Activated naive CD8-positive, alpha-beta T cell treated with anti-CD3 and anti-CD28 coated beads, Interleukin-2, amount 10 ng/mL, durations not matched to agents 7 days and 5 days (primary cell): Measurements from ENCODE around the gene MS4A6E. TPM values are rescaled to one million over a fixed set of nuclear protein-coding genes. Genes with fewer than 3 reads are reported as not detected.

ENCODE experiments used
- ATAC-seq: fragments of 150-1000 bp; cut with Tn5 transposase; one replicate; pipeline ENCODE4 v1.10.0; 2021; ENCODE audit warnings: low read depth, moderate library complexity
- POLR2A ChIA-PET: fragments of 350-600 bp; sonication (Branson Sonifier 250); formaldehyde crosslinking; loops from one replicate; lab custom pipeline; 2021; ENCODE audit warnings: antibody characterized with exemption; lab: Charles Lee
- DNase-seq: peaks from one replicate; pipeline ENCODE4 v3.0.0; 2021
- H3K27ac Mint-ChIP-seq: one replicate; pipeline ENCODE4 v1.8.0; 2022; ENCODE audit warnings: mild to moderate bottlenecking, mixed read lengths
- H3K27me3 Mint-ChIP-seq: one replicate; pipeline ENCODE4 v1.8.0; 2022; ENCODE audit warnings: mild to moderate bottlenecking, moderate library complexity, mixed read lengths
- H3K36me3 Mint-ChIP-seq: one replicate; pipeline ENCODE4 v1.8.0; 2021; ENCODE audit warnings: mild to moderate bottlenecking, mixed read lengths
- H3K4me1 Mint-ChIP-seq: one replicate; pipeline ENCODE4 v1.8.0; 2021; ENCODE audit warnings: mixed read lengths
- H3K4me3 Mint-ChIP-seq: one replicate; pipeline ENCODE4 v1.8.0; 2022; ENCODE audit warnings: mild to moderate bottlenecking, moderate library complexity, mixed read lengths
- H3K9me3 Mint-ChIP-seq: one replicate; pipeline ENCODE4 v1.8.0; 2021; ENCODE audit warnings: mixed read lengths
- total RNA-seq, 2 experiments: library from RNA; stranded (reverse); gene quantifications; one replicate each; pipeline ENCODE4 v1.2.3, GENCODE V29; 2021

Gene MS4A6E
- total RNA-seq, 2 experiments from 2014 or later, result not detected

DNA sequence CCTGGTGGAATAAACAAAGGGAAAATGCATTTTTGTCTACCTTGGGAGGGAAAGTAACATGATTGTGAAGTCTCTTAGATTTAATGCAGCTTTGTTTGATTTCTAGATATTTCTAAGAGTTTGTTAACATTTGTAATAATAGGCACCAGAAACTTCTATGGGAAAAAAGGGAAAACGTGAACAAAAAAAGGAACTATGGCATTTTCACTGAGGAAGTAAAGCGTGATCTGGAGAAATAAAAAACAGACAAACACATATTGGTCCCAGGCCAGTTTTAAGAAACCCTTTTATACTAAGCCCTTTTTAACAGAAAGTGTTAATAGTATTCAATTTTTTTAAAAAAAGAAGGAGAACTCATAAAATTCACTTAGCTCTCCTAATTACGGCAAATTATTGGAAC, 44.3 kb downstream of the MS4A6E start:
- Mint-ChIP-seq H3K36me3 (no peaks in the 10 kb centered on the region), H3K27ac (no peak overlapping the region), H3K4me1 (no peaks in the 10 kb centered on the region), H3K4me3 (no peak overlapping the region), H3K27me3 (peaks cover 11% of the 10 kb centered on the region), H3K9me3 (no peaks in the 10 kb centered on the region)
- DNase-seq (no peak), ATAC-seq (no peak)
- POLR2A ChIA-PET, result no interaction called here

DNA sequence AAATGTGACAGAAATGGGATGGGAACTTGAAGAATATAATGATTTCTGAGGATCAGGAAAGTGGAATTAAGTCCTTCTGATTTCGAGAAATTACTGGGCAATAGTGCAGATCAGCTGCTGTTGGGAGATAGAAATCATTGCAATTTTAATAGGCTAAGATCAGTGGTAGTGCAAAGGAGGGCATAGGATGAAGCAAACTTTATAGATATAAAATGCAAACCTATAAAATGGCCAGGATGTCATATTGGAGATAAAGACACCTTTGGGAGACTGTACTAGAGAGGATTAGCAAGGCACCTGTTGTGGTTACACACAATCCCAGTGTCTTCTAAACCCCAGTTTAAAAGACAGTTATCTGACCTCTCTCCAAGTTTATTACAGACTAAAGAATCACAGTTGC, 44.8 kb downstream of the MS4A6E start:
- no peaks in the 10 kb centered on the region for H3K9me3 Mint-ChIP-seq
- no peak overlapping the region for H3K27ac Mint-ChIP-seq
- POLR2A ChIA-PET, result no interaction called here
- H3K4me1 Mint-ChIP-seq, result no peaks in the 10 kb centered on the region
- DNase-seq (no peak), ATAC-seq (no peak)
- H3K27me3 Mint-ChIP-seq, result peaks cover 11% of the 10 kb centered on the region
- H3K36me3 Mint-ChIP-seq, result no peaks in the 10 kb centered on the region
- H3K4me3 Mint-ChIP-seq, result no peak overlapping the region

DNA sequence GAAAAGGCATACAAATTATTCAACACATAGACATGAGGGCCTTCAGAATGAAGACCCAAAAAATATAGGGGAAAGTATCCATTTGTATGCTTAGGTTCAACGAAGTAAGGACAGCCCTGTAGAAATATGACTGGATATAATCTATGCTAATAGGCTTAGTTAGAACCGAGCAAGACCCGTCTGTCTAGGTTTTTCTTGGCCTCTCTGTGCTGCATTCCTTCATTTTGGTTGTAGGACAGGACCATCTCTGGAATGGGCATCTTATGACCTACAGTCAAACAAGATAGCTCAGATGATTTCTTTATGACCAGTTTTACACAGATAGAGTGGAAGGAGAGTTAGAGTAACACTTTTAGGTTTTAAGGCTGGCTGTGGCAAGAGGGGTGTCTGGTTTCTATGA, 45.7 kb downstream of the MS4A6E start:
- POLR2A ChIA-PET, result no interaction called here
- Mint-ChIP-seq H3K4me1 (peaks cover under 1% of the 10 kb centered on the region), H3K9me3 (no peaks in the 10 kb centered on the region), H3K27ac (no peak overlapping the region), H3K27me3 (peaks cover 11% of the 10 kb centered on the region), H3K36me3 (no peaks in the 10 kb centered on the region), H3K4me3 (no peak overlapping the region)
- DNase-seq (no peak), ATAC-seq (no peak)

DNA sequence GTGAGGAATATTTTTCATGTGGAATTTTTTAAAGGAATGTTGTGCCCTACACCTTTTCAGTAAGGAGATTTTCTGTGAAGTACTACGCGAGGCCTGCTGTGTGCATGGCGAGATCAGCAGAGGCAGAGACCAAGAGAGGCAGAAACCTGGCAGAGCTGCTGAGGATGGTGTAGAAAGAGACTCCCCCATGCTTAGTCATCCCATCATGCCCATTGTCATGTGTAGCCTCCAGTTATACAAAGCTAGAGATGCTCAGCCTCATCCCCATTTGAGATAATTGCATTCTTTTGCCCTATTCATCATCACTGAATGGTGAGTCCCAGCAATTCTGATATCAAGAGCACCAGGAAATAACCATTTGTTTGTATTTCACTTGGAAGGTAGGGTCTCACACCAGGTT, 48.3 kb downstream of the MS4A6E start:
- POLR2A ChIA-PET, result no interaction called here
- Mint-ChIP-seq H3K27me3 (peaks cover 9% of the 10 kb centered on the region), H3K9me3 (no peaks in the 10 kb centered on the region)

DNA sequence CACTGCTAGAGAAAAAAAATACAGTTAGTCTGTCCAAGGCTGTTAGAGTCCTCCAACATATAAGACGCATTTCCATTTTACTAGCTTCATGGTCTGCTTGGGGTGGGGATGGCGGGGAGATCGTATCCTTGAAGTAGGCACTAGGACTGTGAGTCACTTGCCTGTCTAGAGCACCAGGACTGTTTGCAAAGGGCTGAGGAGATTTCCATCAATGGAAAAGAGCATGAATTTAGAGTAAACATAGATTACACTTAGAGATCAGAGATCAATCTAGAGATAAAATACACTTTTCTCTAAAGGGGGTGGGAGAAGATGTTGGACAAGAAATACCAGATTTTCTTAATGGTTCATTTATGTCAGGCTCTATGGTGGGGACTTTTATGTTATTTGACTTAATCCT, 49.5 kb downstream of the MS4A6E start:
- DNase-seq (no peak), ATAC-seq (no peak)
- Mint-ChIP-seq H3K27ac (no peak overlapping the region), H3K36me3 (no peaks in the 10 kb centered on the region), H3K4me1 (peaks cover 8% of the 10 kb centered on the region), H3K9me3 (no peaks in the 10 kb centered on the region), H3K4me3 (no peak overlapping the region), H3K27me3 (peaks cover 9% of the 10 kb centered on the region)
- POLR2A ChIA-PET, result no interaction called here

More for the DNA sequence above, 48.3 kb downstream of the MS4A6E start:
- H3K27ac Mint-ChIP-seq, result no peak overlapping the region
- H3K4me3 Mint-ChIP-seq, result no peak overlapping the region
- peaks cover 8% of the 10 kb centered on the region for H3K4me1 Mint-ChIP-seq
- no peaks in the 10 kb centered on the region for H3K36me3 Mint-ChIP-seq
- no peak for ATAC-seq
- DNase-seq, result no peak

DNA sequence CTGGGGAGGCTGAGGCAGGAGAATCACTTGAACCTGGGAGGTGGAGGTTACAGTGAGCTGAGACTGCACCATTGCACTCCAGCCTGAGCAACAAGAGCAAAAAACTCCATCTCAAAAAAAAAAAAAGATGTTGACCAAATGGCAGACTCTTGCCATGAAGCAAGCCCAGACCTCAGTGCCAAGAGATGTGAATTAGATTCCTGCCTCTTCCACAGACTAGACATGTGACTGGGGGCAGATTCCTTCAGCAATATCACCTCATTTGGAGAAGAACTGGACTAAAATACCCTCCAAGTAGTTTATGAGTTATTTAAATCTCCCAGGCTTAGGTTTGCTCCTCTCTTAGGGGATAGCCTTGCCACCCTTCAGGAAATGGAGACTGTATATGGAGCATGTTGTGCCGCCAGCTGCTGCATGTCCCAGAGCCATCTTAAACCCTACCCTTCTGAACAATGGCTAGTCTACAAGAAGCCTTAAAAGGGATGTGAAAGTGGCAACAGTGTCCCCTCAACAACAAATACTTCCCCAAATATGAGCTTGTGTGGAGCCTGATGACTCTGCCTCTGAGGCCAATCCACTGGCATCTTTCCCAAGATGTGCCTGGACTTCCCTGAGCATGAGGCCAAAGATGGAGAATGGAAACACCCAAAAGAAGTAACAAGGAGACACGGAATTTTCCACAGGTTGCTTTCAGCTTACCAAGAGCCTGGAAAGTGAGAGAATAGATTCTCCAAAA, 50.5 kb downstream of the MS4A6E start:
- DNase-seq (no peak), ATAC-seq (no peak)
- Mint-ChIP-seq H3K4me1 (peaks cover 8% of the 10 kb centered on the region), H3K4me3 (no peak overlapping the region), H3K36me3 (no peaks in the 10 kb centered on the region), H3K27ac (no peak overlapping the region), H3K9me3 (no peaks in the 10 kb centered on the region), H3K27me3 (peaks cover 5% of the 10 kb centered on the region)
- POLR2A ChIA-PET, result no interaction called here

DNA sequence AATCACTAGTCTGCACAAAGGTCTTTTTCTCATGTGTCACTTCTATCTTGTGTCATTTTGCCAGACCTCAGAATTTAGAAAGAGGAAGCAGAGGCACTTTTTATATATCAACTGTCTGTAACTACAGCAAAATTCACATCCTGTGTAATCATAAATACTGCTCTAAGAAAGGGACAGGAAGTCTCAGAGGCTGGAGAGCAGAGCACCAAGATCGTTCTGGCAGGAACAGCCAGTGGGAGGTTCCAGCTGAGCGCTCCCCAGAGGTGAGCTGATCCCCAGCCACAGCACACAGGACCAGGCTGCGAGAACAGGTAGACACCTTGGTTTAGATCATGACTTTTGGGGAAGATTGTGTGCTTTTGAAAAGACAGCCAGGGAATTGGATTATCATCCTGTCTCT, 51.3 kb downstream of the MS4A6E start, which contains the start of gene MS4A7:
MS4A7 (plus strand) TSS at position 179 of the 400 bp plus-strand sequence. CDS start 4,610 bp downstream, outside the sequence.
- no peak within 1 kb of the TSS for H3K27ac Mint-ChIP-seq
- DNase-seq, result no peak
- no peaks in the 10 kb centered on the region for H3K9me3 Mint-ChIP-seq
- peak; percentile 78 for ATAC-seq
- peaks cover 5% of the 10 kb centered on the region for H3K27me3 Mint-ChIP-seq
- POLR2A ChIA-PET, result no interaction called here
- H3K4me3 Mint-ChIP-seq, result no peak within 1 kb of the TSS
- peaks cover 8% of the 10 kb centered on the region for H3K4me1 Mint-ChIP-seq
- H3K36me3 Mint-ChIP-seq, result no peaks in the 10 kb centered on the region

DNA sequence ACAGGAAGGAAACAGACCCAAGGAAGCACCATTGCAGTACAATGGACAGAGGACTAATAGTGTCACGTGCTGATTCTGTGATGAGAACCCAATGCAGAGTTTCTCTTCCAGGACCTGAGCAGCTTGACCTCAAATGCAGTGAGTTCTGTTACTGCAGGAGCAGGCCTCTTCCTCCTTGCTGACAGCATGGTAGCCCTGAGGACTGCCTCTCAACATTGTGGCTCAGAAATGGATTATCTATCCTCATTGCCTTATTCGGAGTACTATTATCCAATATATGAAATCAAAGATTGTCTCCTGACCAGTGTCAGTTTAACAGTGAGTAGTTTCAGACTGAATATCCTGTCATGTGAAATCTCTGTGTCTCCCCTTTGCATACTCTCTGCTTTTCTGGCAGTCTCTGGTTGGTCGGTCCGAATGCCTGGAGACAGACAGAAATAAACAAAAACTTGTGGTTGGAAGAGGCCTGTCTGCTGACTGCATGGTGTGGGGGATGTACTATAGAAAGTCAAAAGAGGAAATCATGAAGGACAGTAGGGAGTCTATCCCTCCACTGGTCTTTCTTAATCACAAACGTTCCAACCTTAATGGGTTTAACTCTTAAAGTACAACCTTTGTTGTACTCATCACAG, 62.3 kb downstream of the MS4A6E start:
- H3K4me1 Mint-ChIP-seq, result peaks cover 2% of the 10 kb centered on the region

DNA sequence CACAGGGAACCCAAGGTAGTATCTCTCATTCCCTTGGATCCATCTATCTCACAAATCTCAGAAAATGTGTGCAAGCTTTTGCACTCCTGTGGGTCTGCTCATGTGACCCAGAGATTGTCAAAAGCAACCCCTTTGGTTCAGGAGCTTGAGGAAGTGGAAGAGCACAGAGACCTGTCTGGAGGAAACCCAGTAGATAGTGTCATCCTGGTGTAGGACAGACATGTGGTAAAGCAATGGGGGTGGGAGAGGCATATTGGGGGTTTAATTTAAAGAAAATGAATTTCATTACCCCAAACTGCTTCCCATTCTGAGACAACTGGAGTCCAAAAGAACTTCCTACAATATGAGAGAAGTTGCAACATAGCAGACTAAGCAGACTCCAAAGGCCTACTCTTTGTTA, 63.4 kb downstream of the MS4A6E start:
- Mint-ChIP-seq H3K4me3 (no peak overlapping the region), H3K4me1 (peaks cover 2% of the 10 kb centered on the region), H3K9me3 (no peaks in the 10 kb centered on the region), H3K36me3 (no peaks in the 10 kb centered on the region), H3K27ac (no peak overlapping the region), H3K27me3 (peaks cover 3% of the 10 kb centered on the region)
- POLR2A ChIA-PET, result no interaction called here
- no peak for ATAC-seq
- no peak for DNase-seq

More for the DNA sequence above, 62.3 kb downstream of the MS4A6E start:
- ATAC-seq, result no peak
- H3K36me3 Mint-ChIP-seq, result no peaks in the 10 kb centered on the region
- H3K27me3 Mint-ChIP-seq, result peaks cover 3% of the 10 kb centered on the region
- no peak overlapping the region for H3K27ac Mint-ChIP-seq
- no peak for DNase-seq
- no peak overlapping the region for H3K4me3 Mint-ChIP-seq
- POLR2A ChIA-PET, result no interaction called here
- no peaks in the 10 kb centered on the region for H3K9me3 Mint-ChIP-seq

Other genes starting within 250 kb of the MS4A6E start
- gene MS4A2, start 238.6 kb upstream of the MS4A6E start, total RNA-seq, result not detected
- gene MS4A6A, start 144.2 kb upstream of the MS4A6E start, total RNA-seq, result 1 to 10 TPM in 1 of 2 experiments, under 1 TPM in 1; 0.55 to 1.2 TPM
- gene MS4A4E, start 84.1 kb upstream of the MS4A6E start, total RNA-seq, result not detected
- under 1 TPM in 1 of 2 experiments, not detected in 1; 0.45 TPM for gene MS4A4A, start 46.6 kb upstream of the MS4A6E start, total RNA-seq
- 1 to 10 TPM in 1 of 2 experiments, under 1 TPM in 1; 0.99 to 1.6 TPM for gene MS4A7, start 51.3 kb downstream of the MS4A6E start, total RNA-seq
- gene MS4A14, start 69.2 kb downstream of the MS4A6E start, total RNA-seq, result under 1 TPM in 1 of 2 experiments, not detected in 1; 0.11 TPM
- not detected for gene MS4A5, start 102.3 kb downstream of the MS4A6E start, total RNA-seq
- 10 to 100 TPM in 1 of 2 experiments, 1 to 10 TPM in 1; 9.0 to 11.2 TPM for gene MS4A1, start 128.6 kb downstream of the MS4A6E start, total RNA-seq
- not detected for gene MS4A12, start 165.5 kb downstream of the MS4A6E start, total RNA-seq
- gene MS4A13, start 188.1 kb downstream of the MS4A6E start, total RNA-seq, result not detected